Skeletal muscle tissue (tissue), 4 donors: ENCODE data around the gene FARSB. TPM values are rescaled to one million over a fixed set of nuclear protein-coding genes. Genes with fewer than 3 reads are reported as not detected.
A peak's percentile ranks its signal among the peaks of the same experiment; 100 is the strongest.

Experiments
- H3K27ac ChIP-seq: one replicate; pipeline ENCODE4 v1.7.0; 2013; ENCODE audit warnings: mild to moderate bottlenecking, low read depth, low read length, inconsistent platforms
- H3K27me3 ChIP-seq, 3 donors: one replicate each; pipeline ENCODE4 v1.7.0; 2013; ENCODE audit warnings: low read length in 3 of 3; ENCODE audit not compliant: control insufficient read depth in 3 of 3, insufficient read depth in 3 of 3
- H3K36me3 ChIP-seq, 3 donors: one replicate each; pipeline ENCODE4 v1.7.0; 2013; ENCODE audit warnings: low read length in 3 of 3; ENCODE audit not compliant: control insufficient read depth in 3 of 3, insufficient read depth in 3 of 3
- H3K4me1 ChIP-seq, 3 donors: one replicate each; pipeline ENCODE4 v1.7.0; 2013; ENCODE audit warnings: low read length in 3 of 3, mild to moderate bottlenecking in 3 of 3; ENCODE audit not compliant: control insufficient read depth in 3 of 3, insufficient read depth in 3 of 3
- H3K4me3 ChIP-seq, 3 donors: one replicate each; pipeline ENCODE4 v1.7.0; 2013; ENCODE audit warnings: low read length in 3 of 3
- H3K9ac ChIP-seq, 3 donors: one replicate each; pipeline ENCODE4 v1.7.0; 2013; ENCODE audit warnings: low read length in 3 of 3, mild to moderate bottlenecking in 3 of 3, moderate library complexity in 2 of 3, low read depth in 1 of 3
- H3K9me3 ChIP-seq, 3 donors: one replicate each; pipeline ENCODE4 v1.7.0; 2013; ENCODE audit warnings: low read length in 3 of 3; ENCODE audit not compliant: control insufficient read depth in 3 of 3
- total RNA-seq: library from RNA; depleted of rRNA; stranded (reverse); fragments of >200 nt; gene quantifications from one replicate; pipeline ENCODE4 v1.2.3, GENCODE V29; 2014
- donor health status: Osteomylitis.

Gene FARSB
- total RNA-seq, 1 donor from 2014 or later, result 18.8 TPM

- no peaks in the 10 kb centered on the region for H3K9me3 ChIP-seq
- no peak overlapping the region for H3K9ac ChIP-seq
- H3K27ac ChIP-seq, result no peak overlapping the region
- H3K36me3 ChIP-seq, result no peaks in the 10 kb centered on the region
- peaks cover 0 to 11% (median 4%) of the 10 kb centered on the region in 3 donors for H3K27me3 ChIP-seq
- H3K4me3 ChIP-seq, result no peak overlapping the region
- peaks cover 2 to 10% (median 10%) of the 10 kb centered on the region in 3 donors for H3K4me1 ChIP-seq
Measured at GRCh38 chr2:222669353-222669752, 13.5 kb upstream of the FARSB start.

GRCh38 chr2:222668494-222669154 lies 12.7 kb upstream of the FARSB start:
- Histone ChIP-seq H3K4me3 (no peak overlapping the region), H3K36me3 (no peaks in the 10 kb centered on the region), H3K27me3 (peaks cover 0 to 11% (median 4%) of the 10 kb centered on the region in 3 donors), H3K9ac (no peak overlapping the region), H3K27ac (no peak overlapping the region), H3K9me3 (no peaks in the 10 kb centered on the region), H3K4me1 (peaks cover 2 to 10% (median 10%) of the 10 kb centered on the region in 3 donors)

GRCh38 chr2:222663479-222663878 lies 7.6 kb upstream of the FARSB start:
- Histone ChIP-seq H3K9ac (no peak overlapping the region), H3K36me3 (no peaks in the 10 kb centered on the region), H3K4me3 (no peak overlapping the region), H3K27me3 (no peaks in the 10 kb centered on the region), H3K9me3 (no peaks in the 10 kb centered on the region), H3K4me1 (no peaks in the 10 kb centered on the region), H3K27ac (no peak overlapping the region)

DNA sequence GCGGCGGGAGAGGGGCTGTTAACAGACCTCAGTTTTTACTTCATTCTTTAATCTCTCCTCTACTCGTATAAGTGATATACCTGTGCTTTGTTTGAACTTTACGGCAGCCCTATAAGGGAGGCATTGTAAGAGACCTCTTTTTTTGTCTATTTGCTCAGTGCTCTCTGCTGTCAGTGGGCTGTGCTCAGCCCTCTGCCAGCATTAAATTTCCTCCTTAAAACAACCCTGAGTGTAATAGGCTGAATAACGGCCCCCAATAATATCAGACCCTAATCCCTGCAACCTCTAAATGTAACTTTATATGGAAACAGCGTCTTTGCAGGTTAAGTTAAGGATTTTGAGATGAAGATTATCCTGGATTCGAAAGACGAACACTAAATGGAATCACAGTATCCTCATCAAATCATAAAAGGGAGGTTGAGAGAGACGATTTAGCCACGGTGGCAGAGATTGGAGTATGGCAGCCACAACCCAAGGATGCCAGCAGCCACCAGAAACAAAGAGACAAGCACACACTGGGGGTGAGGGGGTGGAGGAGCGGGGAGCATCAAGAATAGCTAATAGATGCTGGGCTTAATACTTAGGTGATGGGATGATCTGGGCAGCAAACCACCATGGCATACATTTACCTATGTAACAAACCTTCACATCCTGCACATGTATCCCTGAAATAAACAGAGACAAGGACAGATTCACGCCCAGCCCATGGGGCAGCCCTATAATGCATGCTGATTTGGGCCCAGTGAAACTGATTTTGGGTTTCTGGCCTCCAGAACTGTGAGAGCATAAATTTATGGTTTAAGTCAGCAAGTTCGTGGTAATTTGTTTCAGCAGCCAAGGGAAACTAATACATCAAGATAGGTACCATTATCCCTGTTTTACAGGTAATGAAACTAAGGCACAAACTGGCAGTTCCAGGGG lies 894 bp upstream of the FARSB start:
- Histone ChIP-seq H3K9ac (peak overlapping the region; percentile 71 to 94 (median 93)), H3K36me3 (no peaks in the 10 kb centered on the region), H3K27ac (peak overlapping the region; percentile 96), H3K27me3 (no peaks in the 10 kb centered on the region), H3K9me3 (no peaks in the 10 kb centered on the region), H3K4me1 (peaks cover 11 to 27% (median 17%) of the 10 kb centered on the region in 3 donors), H3K4me3 (peak overlapping the region; percentile 96 to 99 (median 97))

GRCh38 chr2:222653280-222653679 lies 2.6 kb downstream of the FARSB start:
- H3K4me1 ChIP-seq, result peaks cover 12 to 28% (median 17%) of the 10 kb centered on the region in 3 donors
- no peaks in the 10 kb centered on the region for H3K27me3 ChIP-seq
- H3K9ac ChIP-seq, result no peak overlapping the region
- no peak overlapping the region for H3K4me3 ChIP-seq
- H3K27ac ChIP-seq, result no peak overlapping the region
- H3K9me3 ChIP-seq, result no peaks in the 10 kb centered on the region
- H3K36me3 ChIP-seq, result peaks cover 0 to 3% (median 2%) of the 10 kb centered on the region in 3 donors

DNA sequence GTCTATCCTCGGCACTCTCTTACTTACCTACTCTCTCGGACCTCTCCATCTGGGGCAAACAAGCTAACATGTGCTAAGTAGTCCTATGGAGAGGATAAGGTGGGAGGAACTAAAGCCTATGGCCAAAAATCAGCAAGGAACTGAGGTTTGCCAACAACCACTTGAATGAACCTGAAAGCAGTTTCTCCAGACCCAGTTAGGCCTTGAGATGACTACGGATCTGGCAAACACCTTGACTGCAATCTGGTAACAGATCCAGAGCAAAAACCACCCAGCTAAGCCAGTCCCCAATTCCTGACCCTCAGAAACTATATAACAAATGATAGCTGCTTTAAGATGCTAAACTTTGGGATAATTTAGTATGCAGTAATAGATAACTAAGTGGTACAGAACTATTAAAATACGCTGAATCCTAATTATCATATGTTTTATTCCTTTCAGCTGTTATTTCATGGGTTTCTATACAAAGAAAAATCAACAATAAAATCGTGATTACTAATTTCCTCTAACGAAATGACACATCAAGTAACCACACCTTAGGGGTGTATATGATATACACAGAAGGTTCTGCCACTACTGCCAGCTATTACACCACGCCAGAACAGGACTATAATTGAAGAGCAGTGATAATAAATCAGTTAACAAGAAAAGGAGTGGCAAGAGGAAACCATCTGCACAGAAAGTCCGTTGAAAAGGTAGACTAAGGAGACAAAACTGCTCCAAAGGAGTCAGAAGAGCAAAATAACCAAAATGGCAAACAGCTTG lies 3.2 kb downstream of the FARSB start:
- no peak overlapping the region for H3K4me3 ChIP-seq
- no peaks in the 10 kb centered on the region for H3K9me3 ChIP-seq
- no peaks in the 10 kb centered on the region for H3K27me3 ChIP-seq
- peaks cover 12 to 28% (median 17%) of the 10 kb centered on the region in 3 donors for H3K4me1 ChIP-seq
- H3K9ac ChIP-seq, result no peak overlapping the region
- H3K27ac ChIP-seq, result no peak overlapping the region
- peaks cover 1 to 8% (median 7%) of the 10 kb centered on the region in 3 donors for H3K36me3 ChIP-seq

DNA sequence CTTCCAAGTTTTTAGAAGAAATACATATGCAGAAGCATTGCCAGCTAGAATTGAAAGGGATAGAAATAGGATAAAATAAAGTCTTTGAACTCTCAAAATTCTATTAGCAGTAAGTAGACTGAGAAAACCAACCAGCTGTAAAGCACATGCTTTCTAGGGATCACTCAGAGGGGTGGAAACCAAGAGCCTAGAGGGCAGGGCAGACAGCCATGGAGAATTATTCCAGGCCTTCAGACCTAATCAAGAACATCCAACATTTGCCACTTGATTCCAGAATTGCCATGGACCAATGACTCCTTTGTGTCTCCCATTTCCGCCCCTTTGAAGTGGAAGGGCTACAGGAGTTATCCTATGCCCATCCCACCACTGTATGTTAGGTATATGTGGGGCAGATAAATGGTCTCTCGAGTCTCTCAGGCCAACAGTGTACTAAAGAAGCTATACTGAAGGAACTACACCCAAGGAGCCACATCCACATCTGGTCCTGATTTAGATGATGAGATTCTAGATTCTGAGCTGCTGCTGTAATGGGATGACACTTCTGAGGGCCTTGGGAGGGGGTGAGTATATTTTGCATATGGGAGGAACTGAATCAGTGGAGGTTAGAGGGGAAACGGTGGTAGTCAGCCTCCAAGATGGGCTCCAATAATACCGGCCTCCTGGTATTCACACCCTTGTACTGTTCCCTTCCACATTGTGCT lies 4.0 kb downstream of the FARSB start:
- Histone ChIP-seq H3K36me3 (peaks cover 4 to 15% (median 8%) of the 10 kb centered on the region in 3 donors), H3K9me3 (no peaks in the 10 kb centered on the region), H3K9ac (no peak overlapping the region)

GRCh38 chr2:222649801-222650200 lies 6.1 kb downstream of the FARSB start:
- H3K27ac ChIP-seq, result no peak overlapping the region
- H3K27me3 ChIP-seq, result no peaks in the 10 kb centered on the region
- H3K9me3 ChIP-seq, result no peaks in the 10 kb centered on the region
- no peak overlapping the region for H3K9ac ChIP-seq
- peaks cover 4 to 14% (median 8%) of the 10 kb centered on the region in 3 donors for H3K4me1 ChIP-seq
- H3K36me3 ChIP-seq, result peaks cover 4 to 25% (median 15%) of the 10 kb centered on the region in 3 donors
- H3K4me3 ChIP-seq, result no peak overlapping the region

More for the DNA sequence above, 4.0 kb downstream of the FARSB start:
- Histone ChIP-seq H3K27me3 (no peaks in the 10 kb centered on the region), H3K4me3 (no peak overlapping the region), H3K27ac (no peak overlapping the region), H3K4me1 (peaks cover 10 to 26% (median 16%) of the 10 kb centered on the region in 3 donors)

GRCh38 chr2:222646008-222646407 lies 9.9 kb downstream of the FARSB start:
- H3K27ac ChIP-seq, result no peak overlapping the region
- no peak overlapping the region for H3K9ac ChIP-seq
- no peaks in the 10 kb centered on the region for H3K4me1 ChIP-seq
- no peaks in the 10 kb centered on the region for H3K9me3 ChIP-seq
- H3K36me3 ChIP-seq, result peaks cover 8 to 33% (median 30%) of the 10 kb centered on the region in 3 donors
- no peak overlapping the region for H3K4me3 ChIP-seq
- H3K27me3 ChIP-seq, result no peaks in the 10 kb centered on the region
